Choroid plexus epithelial cell (primary cell): ENCODE results near the gene PRELID3B.

Experiments
- DNase-seq: peaks from one replicate; pipeline ENCODE4 v3.0.0-alpha.2; 2010; ENCODE audit warnings: low read depth
- H3K4me3 ChIP-seq: 2 replicates; pipeline ENCODE4 v1.5.1; 2011; ENCODE audit warnings: low read depth, mild to moderate bottlenecking, control low read depth, low read length, moderate library complexity
- CTCF ChIP-seq: conservative IDR thresholded peaks from 2 replicates; pipeline ENCODE4 v1.5.1; 2011; ENCODE audit warnings: low read depth, mild to moderate bottlenecking, control low read depth, inconsistent platforms, low read length, moderate library complexity

PRELID3B gene

DNA sequence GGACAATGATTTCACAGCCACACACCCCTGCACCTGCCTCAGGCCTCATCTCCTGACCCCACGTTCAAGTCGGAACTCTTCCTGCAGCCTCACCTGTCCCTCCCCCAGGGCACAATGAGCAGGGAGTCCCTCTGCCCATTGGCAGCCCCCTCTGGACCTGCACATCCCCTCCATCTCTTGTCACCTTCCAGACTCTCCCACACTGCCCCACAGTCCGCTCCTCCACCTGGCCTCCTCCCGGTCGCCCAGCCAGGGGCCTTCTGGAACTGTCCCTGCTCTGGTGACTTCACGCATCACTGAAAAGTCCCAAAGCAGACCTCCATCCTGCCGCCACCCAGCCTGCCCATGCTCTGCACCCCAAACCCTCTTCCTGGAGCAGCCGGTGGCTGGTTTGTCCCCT, 40.2 kb downstream of the PRELID3B start:
- no peak for DNase-seq
- TF ChIP-seq CTCF, result no peak
- H3K4me3 ChIP-seq, result no peak overlapping the region

DNA sequence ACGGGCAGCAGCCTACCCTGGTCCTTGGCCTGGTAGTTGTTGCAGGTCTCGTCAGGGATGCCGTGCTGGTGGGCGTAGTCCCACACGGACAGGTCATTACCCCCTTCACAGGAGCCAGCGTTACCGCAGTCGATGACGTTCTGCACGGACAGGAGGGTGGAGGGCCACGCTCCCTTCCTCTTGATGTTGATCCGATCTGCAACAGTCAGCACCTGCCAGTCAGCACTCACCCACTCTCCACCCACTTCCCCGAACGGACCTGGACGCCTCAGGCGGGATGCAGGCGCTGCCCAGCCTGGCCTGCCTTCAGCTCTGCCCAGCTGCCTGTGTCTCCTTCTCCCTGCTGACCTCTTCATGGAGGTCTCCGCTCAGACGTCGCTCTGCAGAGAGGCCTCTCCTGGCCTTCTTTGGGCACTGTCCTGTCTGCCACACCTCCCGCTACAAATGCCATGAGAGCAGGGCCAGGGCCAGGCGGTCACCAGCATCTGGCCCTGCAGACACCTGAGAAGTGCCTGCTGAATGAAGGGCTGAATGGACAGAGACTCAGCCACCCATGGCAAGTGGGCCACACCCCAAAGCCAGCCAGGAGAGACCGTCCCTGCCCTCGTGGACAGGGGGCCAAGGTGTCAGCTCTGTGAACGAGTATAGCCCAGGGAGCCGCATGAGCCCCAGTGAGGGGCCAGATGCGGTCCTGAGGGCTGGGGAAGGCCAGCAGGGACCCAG, 41.0 kb downstream of the PRELID3B start:
- no peak overlapping the region for H3K4me3 ChIP-seq
- no peak for TF ChIP-seq CTCF
- no peak for DNase-seq

DNA sequence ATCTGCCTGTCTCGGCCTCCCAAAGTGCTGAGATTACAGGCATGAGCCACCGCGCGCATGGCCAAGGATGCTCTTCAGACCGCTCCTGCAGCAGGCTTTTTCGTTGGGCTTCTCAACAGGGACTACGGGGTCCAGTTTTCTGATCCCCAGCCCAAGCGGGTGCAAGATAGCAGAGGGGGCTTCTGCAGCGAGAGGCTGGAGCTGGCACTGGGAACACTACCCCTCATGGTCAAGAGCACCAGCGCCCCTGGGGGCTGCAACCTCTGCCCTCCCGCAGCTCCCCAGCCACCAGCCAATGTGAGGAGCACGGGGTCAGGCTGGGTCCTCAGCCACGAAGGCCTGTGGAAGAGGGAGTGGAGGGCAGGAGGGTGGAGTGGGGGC, 41.5 kb downstream of the PRELID3B start:
- no peak overlapping the region for H3K4me3 ChIP-seq
- no peak for TF ChIP-seq CTCF
- no peak for DNase-seq

DNA sequence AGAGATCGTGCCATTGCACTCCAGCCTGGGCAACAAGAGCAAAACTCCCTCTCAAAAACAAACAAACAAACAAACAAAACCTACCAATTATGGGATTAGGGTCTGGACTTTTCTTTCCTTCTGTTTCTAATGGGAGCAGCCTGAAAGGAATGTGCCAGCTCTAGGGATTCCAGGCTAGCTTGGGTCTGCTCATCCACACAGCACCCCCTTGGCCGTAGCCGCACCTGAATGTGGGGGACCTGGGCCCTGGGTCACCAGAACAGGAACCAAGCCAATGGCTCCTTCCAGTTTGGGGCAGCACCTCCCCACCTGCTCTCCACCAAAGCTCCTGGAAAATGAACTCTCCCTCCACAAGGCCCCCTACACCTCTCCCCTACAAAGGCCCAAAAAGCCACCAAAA, 42.3 kb downstream of the PRELID3B start:
- TF ChIP-seq CTCF, result no peak
- no peak overlapping the region for H3K4me3 ChIP-seq

GRCh38 chr20:58998656-58999055, 43.9 kb downstream of the PRELID3B start:
- DNase-seq, result no peak

More for the DNA sequence above, 42.3 kb downstream of the PRELID3B start:
- no peak for DNase-seq

GRCh38 chr20:58997141-58997770, 45.3 kb downstream of the PRELID3B start:
- no peak overlapping the region for H3K4me3 ChIP-seq
- no peak for DNase-seq
- TF ChIP-seq CTCF, result no peak

More at GRCh38 chr20:58998656-58999055, 43.9 kb downstream of the PRELID3B start:
- no peak for TF ChIP-seq CTCF
- no peak overlapping the region for H3K4me3 ChIP-seq

DNA sequence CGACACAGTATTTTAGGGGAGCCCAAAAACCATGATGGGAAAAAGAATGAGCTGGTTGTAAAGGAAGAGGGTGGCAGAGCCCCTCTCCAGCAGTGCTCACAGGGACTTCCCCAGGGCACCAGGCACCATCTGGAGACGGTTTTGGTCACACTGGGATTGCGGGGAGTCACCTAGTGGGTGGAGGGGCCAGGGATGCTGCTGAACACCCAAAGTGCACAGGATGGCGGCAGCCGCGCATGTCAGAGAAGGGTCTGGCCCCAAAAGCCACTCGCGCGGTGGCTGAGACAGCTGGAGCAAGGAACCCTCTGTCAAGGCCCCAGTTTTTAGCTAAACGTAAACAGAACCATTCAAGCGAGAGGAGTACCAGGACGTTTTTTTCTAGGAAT, 46.4 kb downstream of the PRELID3B start:
- no peak for TF ChIP-seq CTCF
- DNase-seq, result no peak
- H3K4me3 ChIP-seq, result no peak overlapping the region
